ENCODE data around the gene TRAPPC4.
A peak's percentile ranks its signal among the peaks of the same experiment; 100 is the strongest.
"Not testable (repeated sequence)": the region's sequence is repeated elsewhere in the genome, so short reads cannot be mapped to it uniquely, and the experiment has no call there.

TRAPPC4 gene

DNA sequence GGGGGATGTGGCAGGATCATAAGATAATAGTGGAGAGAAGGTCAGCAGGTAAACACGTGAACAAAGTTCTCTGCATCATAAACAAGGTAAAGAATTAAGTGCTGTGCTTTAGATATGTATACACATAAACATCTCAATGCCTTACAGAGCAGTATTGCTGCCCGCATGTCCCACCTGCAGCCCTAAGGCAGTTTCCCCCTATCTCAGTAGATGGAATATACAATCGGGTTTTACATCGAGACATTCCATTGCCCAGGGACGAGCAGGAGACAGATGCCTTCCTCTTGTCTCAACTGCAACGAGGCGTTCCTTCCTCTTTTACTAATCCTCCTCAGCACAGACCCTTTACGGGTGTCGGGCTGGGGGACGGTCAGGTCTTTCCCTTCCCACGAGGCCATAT is 20.9 kb downstream of the TRAPPC4 start:
- H3K36me3 Mint-ChIP-seq (ENCODE audit: low read depth): not testable (repeated sequence)

GRCh38 chr11:119041821-119042514 is 23.4 kb downstream of the TRAPPC4 start:
- peaks cover 9% of the 10 kb centered on the region for H3K4me1 Mint-ChIP-seq (ENCODE audit: low read depth)
- no peaks in the 10 kb centered on the region for H3K9me3 Mint-ChIP-seq
- peaks cover 28% of the 10 kb centered on the region for H3K36me3 Mint-ChIP-seq (ENCODE audit: low read depth)
- no peak overlapping the region for H3K4me3 Mint-ChIP-seq
- no peaks in the 10 kb centered on the region for H3K27me3 Mint-ChIP-seq
- H3K27ac Mint-ChIP-seq: peak overlapping the region; percentile 67

More for the DNA sequence above, 20.9 kb downstream of the TRAPPC4 start:
- H3K9me3 Mint-ChIP-seq; H3K4me1 Mint-ChIP-seq (ENCODE audit: low read depth); H3K4me3 Mint-ChIP-seq; H3K27ac Mint-ChIP-seq; H3K27me3 Mint-ChIP-seq: not testable (repeated sequence)

DNA sequence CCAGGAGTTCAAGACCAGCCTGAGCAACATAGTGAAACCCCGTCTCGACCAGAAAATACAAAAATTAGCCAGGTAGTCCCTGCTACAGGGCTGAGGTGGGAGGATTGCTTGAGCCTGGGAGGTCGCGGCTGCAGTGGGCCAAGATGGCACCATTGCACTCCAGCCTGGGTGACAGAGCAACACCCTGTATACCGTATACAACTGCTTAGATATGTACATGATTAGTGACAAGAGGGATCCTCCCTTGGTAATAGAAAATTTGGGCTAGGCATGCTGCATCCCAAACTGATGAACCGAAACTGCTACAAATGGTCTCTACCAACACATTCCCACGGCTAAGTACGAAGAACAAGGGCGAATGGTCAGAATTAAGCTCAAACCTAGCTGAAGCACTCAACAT is 24.4 kb downstream of the TRAPPC4 start:
- Mint-ChIP-seq H3K4me1 (ENCODE audit: low read depth) (peaks cover 9% of the 10 kb centered on the region), H3K36me3 (ENCODE audit: low read depth) (peaks cover 36% of the 10 kb centered on the region), H3K4me3 (no peak overlapping the region), H3K27ac (no peak overlapping the region), H3K9me3 (no peaks in the 10 kb centered on the region), H3K27me3 (no peaks in the 10 kb centered on the region)

- H3K4me1 Mint-ChIP-seq (ENCODE audit: low read depth): peaks cover 9% of the 10 kb centered on the region
- peaks cover 53% of the 10 kb centered on the region for H3K36me3 Mint-ChIP-seq (ENCODE audit: low read depth)
- H3K4me3 Mint-ChIP-seq: no peak overlapping the region
- H3K27ac Mint-ChIP-seq: no peak overlapping the region
- no peaks in the 10 kb centered on the region for H3K9me3 Mint-ChIP-seq
- H3K27me3 Mint-ChIP-seq: no peaks in the 10 kb centered on the region
Measured at GRCh38 chr11:119044708-119045107, 26.1 kb downstream of the TRAPPC4 start.

GRCh38 chr11:119046489-119046888 is 27.9 kb downstream of the TRAPPC4 start:
- no peak overlapping the region for H3K27ac Mint-ChIP-seq
- H3K9me3 Mint-ChIP-seq: no peaks in the 10 kb centered on the region
- peaks cover 69% of the 10 kb centered on the region for H3K36me3 Mint-ChIP-seq (ENCODE audit: low read depth)
- no peaks in the 10 kb centered on the region for H3K27me3 Mint-ChIP-seq
- peaks cover 11% of the 10 kb centered on the region for H3K4me1 Mint-ChIP-seq (ENCODE audit: low read depth)
- H3K4me3 Mint-ChIP-seq: no peak overlapping the region

DNA sequence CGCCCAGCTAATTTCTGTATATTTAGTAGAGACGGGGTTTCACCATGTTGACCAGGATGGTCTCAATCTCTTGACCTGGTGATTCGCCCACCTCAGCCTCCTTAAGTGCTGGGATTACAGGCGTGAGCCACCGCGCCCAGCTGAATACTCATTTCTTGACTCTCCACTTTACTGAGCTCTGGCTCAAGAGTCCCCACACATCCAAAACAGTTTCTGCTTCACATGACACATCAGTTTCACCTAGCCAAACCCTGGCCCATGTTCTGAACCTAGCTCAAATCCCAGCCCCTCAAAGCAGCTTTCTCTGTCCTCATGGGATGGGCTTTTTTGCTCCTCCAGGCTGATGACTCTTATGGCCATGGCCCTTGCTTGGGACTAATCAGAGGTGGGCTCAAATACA is 28.6 kb downstream of the TRAPPC4 start:
- no peaks in the 10 kb centered on the region for H3K27me3 Mint-ChIP-seq
- H3K27ac Mint-ChIP-seq: no peak overlapping the region
- H3K4me1 Mint-ChIP-seq (ENCODE audit: low read depth): peaks cover 12% of the 10 kb centered on the region
- H3K4me3 Mint-ChIP-seq: no peak overlapping the region
- H3K9me3 Mint-ChIP-seq: no peaks in the 10 kb centered on the region
- peaks cover 73% of the 10 kb centered on the region for H3K36me3 Mint-ChIP-seq (ENCODE audit: low read depth)

DNA sequence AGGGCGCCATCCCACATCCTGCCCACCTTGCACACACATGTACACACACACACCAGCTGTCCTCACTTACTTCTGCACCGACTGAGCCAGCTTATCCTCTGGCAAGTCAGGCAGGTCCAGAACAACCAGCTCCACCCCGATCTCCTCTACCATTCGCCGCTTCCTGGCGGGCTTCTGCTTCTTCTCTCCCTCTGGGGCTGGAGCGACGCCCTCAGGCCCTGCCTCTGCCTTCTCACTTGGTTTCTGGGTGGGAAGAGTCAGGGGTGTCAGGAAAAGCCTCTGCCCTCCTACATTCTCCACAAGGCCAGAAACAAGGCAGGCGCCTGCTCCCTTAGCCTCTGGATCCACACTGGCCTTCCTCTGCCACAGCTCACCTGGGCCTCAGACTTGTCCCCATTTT is 30.1 kb downstream of the TRAPPC4 start:
- Mint-ChIP-seq H3K4me1 (ENCODE audit: low read depth) (peaks cover 22% of the 10 kb centered on the region), H3K27ac (no peak overlapping the region), H3K36me3 (ENCODE audit: low read depth) (peaks cover 86% of the 10 kb centered on the region), H3K27me3 (no peaks in the 10 kb centered on the region), H3K4me3 (no peak overlapping the region), H3K9me3 (no peaks in the 10 kb centered on the region)

GRCh38 chr11:119049081-119049480 is 30.5 kb downstream of the TRAPPC4 start:
- peaks cover 22% of the 10 kb centered on the region for H3K4me1 Mint-ChIP-seq (ENCODE audit: low read depth)
- H3K27ac Mint-ChIP-seq: no peak overlapping the region
- no peak overlapping the region for H3K4me3 Mint-ChIP-seq
- H3K9me3 Mint-ChIP-seq: no peaks in the 10 kb centered on the region
- H3K27me3 Mint-ChIP-seq: no peaks in the 10 kb centered on the region
- peaks cover 88% of the 10 kb centered on the region for H3K36me3 Mint-ChIP-seq (ENCODE audit: low read depth)

GRCh38 chr11:119051440-119052162 is 33.0 kb downstream of the TRAPPC4 start:
- H3K4me3 Mint-ChIP-seq: no peak overlapping the region
- peak overlapping the region; percentile 69 for H3K27ac Mint-ChIP-seq
- H3K4me1 Mint-ChIP-seq (ENCODE audit: low read depth): peaks cover 38% of the 10 kb centered on the region
- no peaks in the 10 kb centered on the region for H3K9me3 Mint-ChIP-seq
- H3K27me3 Mint-ChIP-seq: no peaks in the 10 kb centered on the region
- peaks cover 86% of the 10 kb centered on the region for H3K36me3 Mint-ChIP-seq (ENCODE audit: low read depth)

DNA sequence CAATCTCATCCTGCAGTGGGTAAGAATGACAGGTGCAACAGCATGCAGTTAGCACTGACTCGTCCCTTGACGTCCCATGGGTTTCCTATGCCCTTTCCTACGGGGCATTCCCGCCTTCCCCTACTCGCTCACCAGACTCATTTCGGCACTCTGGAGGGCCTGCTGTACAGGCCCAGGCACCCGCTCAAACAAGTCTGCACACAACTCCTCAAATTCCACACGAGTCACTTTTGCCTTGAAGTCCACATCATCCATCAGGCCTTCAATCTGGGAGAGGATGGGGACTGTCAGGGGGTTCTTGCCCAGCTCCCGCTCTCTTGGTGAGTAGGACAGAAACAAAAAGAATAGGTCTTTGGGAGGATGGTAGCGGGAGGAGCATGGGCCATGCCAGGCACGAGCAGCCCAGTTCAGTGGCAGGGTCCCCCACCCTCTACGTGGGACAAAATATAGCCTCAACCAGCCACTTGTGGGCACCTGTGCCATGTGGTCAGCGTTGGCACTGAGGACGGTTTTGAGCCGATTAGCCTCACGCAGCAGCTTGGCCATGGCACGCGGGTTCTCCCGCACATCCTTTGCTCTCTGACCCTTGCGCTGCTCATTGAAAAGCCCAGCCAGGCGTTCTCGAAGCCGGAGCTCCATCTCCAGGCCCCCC is 33.7 kb downstream of the TRAPPC4 start:
- H3K27me3 Mint-ChIP-seq: no peaks in the 10 kb centered on the region
- no peaks in the 10 kb centered on the region for H3K9me3 Mint-ChIP-seq
- H3K27ac Mint-ChIP-seq: peak overlapping the region; percentile 69
- peaks cover 80% of the 10 kb centered on the region for H3K36me3 Mint-ChIP-seq (ENCODE audit: low read depth)
- no peak overlapping the region for H3K4me3 Mint-ChIP-seq
- peaks cover 38% of the 10 kb centered on the region for H3K4me1 Mint-ChIP-seq (ENCODE audit: low read depth)

GRCh38 chr11:119054418-119054817 is 35.9 kb downstream of the TRAPPC4 start:
- Mint-ChIP-seq H3K9me3 (no peaks in the 10 kb centered on the region), H3K4me3 (peak overlapping the region; percentile 12), H3K27me3 (no peaks in the 10 kb centered on the region), H3K4me1 (ENCODE audit: low read depth) (peaks cover 50% of the 10 kb centered on the region), H3K27ac (no peak overlapping the region), H3K36me3 (ENCODE audit: low read depth) (peaks cover 66% of the 10 kb centered on the region)

- Mint-ChIP-seq H3K4me3 (peak overlapping the region; percentile 95), H3K4me1 (ENCODE audit: low read depth) (peaks cover 50% of the 10 kb centered on the region), H3K36me3 (ENCODE audit: low read depth) (peaks cover 56% of the 10 kb centered on the region), H3K27me3 (no peaks in the 10 kb centered on the region), H3K9me3 (no peaks in the 10 kb centered on the region), H3K27ac (peak overlapping the region; percentile 83)
Measured at GRCh38 chr11:119055901-119056300, 37.3 kb downstream of the TRAPPC4 start.

DNA sequence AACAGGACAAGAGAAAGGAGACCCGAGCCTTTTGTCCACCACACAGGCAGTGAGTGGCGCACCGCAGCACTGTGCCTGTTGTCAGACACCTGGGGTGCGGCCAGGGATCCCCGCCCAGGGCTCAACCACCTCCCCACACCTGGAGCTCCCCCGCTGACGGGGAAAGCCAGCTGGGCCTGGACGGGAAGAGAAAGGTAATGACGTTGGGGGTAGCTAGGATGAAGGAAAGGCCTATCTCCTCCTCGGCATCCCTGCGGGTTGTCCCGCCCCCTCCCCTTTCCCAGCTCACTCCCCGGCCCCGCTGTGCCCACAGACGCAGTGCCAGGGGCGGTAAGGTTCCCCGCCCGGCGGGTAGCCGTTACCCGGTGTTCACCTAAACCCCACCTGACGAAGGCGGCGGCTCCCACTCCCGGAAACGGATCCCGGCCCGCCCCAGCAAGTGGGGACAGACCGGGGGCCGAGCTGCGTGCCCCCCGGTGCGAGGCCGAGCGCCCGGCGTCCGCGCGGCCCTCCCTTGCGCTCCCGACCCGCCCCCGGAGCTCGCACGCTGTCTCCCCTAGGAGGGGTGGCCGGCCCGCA is 37.9 kb downstream of the TRAPPC4 start:
- peak overlapping the region; percentile 95 for H3K4me3 Mint-ChIP-seq
- H3K27ac Mint-ChIP-seq: peak overlapping the region; percentile 96
- no peaks in the 10 kb centered on the region for H3K9me3 Mint-ChIP-seq
- peaks cover 48% of the 10 kb centered on the region for H3K4me1 Mint-ChIP-seq (ENCODE audit: low read depth)
- H3K27me3 Mint-ChIP-seq: no peaks in the 10 kb centered on the region
- H3K36me3 Mint-ChIP-seq (ENCODE audit: low read depth): peaks cover 50% of the 10 kb centered on the region

DNA sequence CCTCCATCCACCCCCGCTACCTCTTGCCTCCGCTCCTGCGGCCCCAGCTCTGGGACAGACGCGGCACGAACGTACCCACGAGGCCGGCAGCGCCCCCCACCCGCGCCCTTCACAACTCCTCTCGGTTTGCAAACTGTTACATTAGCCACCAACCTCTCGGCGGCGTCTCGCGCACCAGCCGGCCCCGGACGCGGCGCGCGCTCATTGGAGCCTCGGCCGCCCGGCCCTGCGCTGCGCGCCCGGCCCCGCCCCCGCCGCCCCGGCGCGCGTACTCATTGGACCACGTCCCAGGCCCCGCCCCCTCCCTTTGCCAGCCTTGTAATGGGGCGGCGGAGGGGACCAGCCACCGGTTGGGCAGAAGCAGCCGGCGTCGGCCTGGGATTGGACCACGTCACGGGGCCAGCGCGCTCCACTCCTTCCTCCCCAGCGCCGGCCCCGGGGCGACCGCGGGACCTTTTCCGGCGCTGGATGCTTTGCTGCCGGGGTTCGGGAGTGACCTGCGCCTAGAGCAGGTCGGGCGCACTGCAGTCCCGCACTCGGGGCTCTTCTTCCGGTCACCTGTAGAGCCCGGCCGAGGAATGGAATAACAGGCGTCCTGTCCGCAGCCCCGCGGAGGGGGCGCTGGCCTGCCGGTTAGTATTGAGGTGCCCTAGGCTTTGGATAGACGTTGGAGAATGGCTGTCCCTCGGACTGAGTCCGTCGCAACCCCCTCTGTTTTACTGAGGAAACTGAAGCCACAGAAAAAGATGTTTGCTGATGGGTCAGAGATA is 38.6 kb downstream of the TRAPPC4 start, which contains the start of gene HYOU1:
Gene HYOU1 (minus strand): TSS at position 206 of the 770 bp plus-strand sequence. CDS start 1,045 bp downstream, outside the sequence.
- Mint-ChIP-seq H3K36me3 (ENCODE audit: low read depth) (peaks cover 46% of the 10 kb centered on the region), H3K9me3 (no peaks in the 10 kb centered on the region), H3K27me3 (no peaks in the 10 kb centered on the region), H3K4me3 (peak within 1 kb of the TSS; percentile 95), H3K4me1 (ENCODE audit: low read depth) (peaks cover 41% of the 10 kb centered on the region), H3K27ac (peak within 1 kb of the TSS; percentile 96)
